PC-3 (cell line): ENCODE measurements around the gene EIF1.

Experiments
- EZH2 ChIP-seq: fragments of 300-600 bp; sonication (generic); IDR thresholded peaks from one replicate; pipeline ENCODE4 v1.6.1; 2017; ENCODE audit warnings: antibody characterized with exemption, mild to moderate bottlenecking, low read length; ENCODE audit not compliant: unreplicated experiment
- TF ChIP-seq, protein P1 (sequence below): fragments of 300-600 bp; sonication (generic); conservative IDR thresholded peaks from 2 replicates; pipeline ENCODE4 v1.5.1; 2017; ENCODE audit warnings: antibody characterized with exemption, low read depth, mild to moderate bottlenecking, low read length

DNA sequence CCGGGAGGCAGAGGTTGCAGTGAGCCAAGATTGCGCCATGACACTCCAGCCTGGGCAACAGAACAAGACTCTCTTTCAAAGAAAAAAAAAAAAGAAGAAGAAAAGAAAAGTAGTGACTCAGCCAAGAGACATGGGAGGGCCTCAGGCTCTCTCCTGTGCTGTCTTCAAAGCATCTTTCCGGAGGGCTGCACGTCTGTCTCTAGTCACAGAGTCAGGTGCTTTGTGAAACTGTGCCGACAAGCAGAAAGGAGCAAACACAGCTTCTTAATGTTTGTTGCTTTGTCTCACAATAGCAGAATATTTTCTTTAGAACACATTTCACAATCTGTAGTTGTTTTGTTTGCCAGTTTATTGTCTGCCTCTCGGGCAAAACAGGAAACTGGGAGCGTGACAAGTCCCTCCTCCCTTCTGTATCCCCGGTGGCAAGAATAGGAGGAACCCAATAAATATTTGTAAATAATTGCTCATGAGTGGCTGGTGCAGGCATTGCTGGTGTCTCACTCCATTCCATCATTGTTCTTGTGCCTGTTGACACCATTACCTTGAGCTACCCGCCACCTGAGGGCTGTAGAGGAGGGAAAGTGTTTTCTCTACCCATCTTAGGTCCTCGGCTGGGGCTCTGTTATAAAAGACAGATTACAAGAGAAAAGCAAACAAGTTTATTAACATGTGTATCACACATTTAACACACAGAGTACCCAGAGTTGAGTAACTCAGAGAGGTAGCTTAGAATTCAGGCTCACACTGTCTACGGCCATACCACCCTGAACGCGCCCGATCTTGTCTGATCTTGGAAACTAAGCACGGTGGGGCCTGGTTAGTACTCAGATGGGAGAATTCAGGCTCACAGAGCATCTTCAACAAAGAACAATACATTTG lies 29.0 kb downstream of the EIF1 start:
- TF ChIP-seq, protein P1, sequence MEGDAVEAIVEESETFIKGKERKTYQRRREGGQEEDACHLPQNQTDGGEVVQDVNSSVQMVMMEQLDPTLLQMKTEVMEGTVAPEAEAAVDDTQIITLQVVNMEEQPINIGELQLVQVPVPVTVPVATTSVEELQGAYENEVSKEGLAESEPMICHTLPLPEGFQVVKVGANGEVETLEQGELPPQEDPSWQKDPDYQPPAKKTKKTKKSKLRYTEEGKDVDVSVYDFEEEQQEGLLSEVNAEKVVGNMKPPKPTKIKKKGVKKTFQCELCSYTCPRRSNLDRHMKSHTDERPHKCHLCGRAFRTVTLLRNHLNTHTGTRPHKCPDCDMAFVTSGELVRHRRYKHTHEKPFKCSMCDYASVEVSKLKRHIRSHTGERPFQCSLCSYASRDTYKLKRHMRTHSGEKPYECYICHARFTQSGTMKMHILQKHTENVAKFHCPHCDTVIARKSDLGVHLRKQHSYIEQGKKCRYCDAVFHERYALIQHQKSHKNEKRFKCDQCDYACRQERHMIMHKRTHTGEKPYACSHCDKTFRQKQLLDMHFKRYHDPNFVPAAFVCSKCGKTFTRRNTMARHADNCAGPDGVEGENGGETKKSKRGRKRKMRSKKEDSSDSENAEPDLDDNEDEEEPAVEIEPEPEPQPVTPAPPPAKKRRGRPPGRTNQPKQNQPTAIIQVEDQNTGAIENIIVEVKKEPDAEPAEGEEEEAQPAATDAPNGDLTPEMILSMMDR = no peak
- no peak for TF ChIP-seq EZH2
